Measurements from ENCODE around the gene AGGF1.
"Not testable (repeated sequence)": the region's sequence is repeated elsewhere in the genome, so short reads cannot be mapped to it uniquely, and the experiment has no call there.

Gene AGGF1

GRCh38 chr5:77087484-77088261, 57.5 kb downstream of the AGGF1 start:
- peak overlapping the region; percentile 82 for H3K27ac Mint-ChIP-seq
- peaks cover 2% of the 10 kb centered on the region for H3K36me3 Mint-ChIP-seq
- no peaks in the 10 kb centered on the region for H3K27me3 Mint-ChIP-seq
- H3K4me3 Mint-ChIP-seq: peak overlapping the region; percentile 95
- H3K4me1 Mint-ChIP-seq (ENCODE audit: low read depth): peaks cover 25% of the 10 kb centered on the region
- no peaks in the 10 kb centered on the region for H3K9me3 Mint-ChIP-seq (ENCODE audit: low read depth)

- H3K27ac Mint-ChIP-seq: no peak overlapping the region
- H3K9me3 Mint-ChIP-seq (ENCODE audit: low read depth): no peaks in the 10 kb centered on the region
- peaks cover 5% of the 10 kb centered on the region for H3K36me3 Mint-ChIP-seq
- no peak overlapping the region for H3K4me3 Mint-ChIP-seq
- H3K27me3 Mint-ChIP-seq: no peaks in the 10 kb centered on the region
- H3K4me1 Mint-ChIP-seq (ENCODE audit: low read depth): no peaks in the 10 kb centered on the region
These were observed 65.0 kb downstream of the AGGF1 start for GRCh38 chr5:77095189-77095588.

GRCh38 chr5:77101298-77101697, 71.1 kb downstream of the AGGF1 start:
- Mint-ChIP-seq H3K27ac (no peak overlapping the region), H3K4me3 (no peak overlapping the region), H3K36me3 (no peaks in the 10 kb centered on the region), H3K4me1 (ENCODE audit: low read depth) (no peaks in the 10 kb centered on the region), H3K9me3 (ENCODE audit: low read depth) (no peaks in the 10 kb centered on the region), H3K27me3 (no peaks in the 10 kb centered on the region)

- Mint-ChIP-seq H3K4me1 (ENCODE audit: low read depth) (no peaks in the 10 kb centered on the region), H3K27me3 (no peaks in the 10 kb centered on the region), H3K9me3 (ENCODE audit: low read depth) (no peaks in the 10 kb centered on the region), H3K36me3 (no peaks in the 10 kb centered on the region), H3K27ac (no peak overlapping the region), H3K4me3 (no peak overlapping the region)
These were observed 72.3 kb downstream of the AGGF1 start for GRCh38 chr5:77102549-77102948.

- Mint-ChIP-seq H3K27ac (no peak overlapping the region), H3K4me1 (ENCODE audit: low read depth) (no peaks in the 10 kb centered on the region), H3K27me3 (no peaks in the 10 kb centered on the region), H3K9me3 (ENCODE audit: low read depth) (no peaks in the 10 kb centered on the region), H3K36me3 (no peaks in the 10 kb centered on the region), H3K4me3 (no peak overlapping the region)
These were observed 73.3 kb downstream of the AGGF1 start for GRCh38 chr5:77103457-77103856.

- Mint-ChIP-seq H3K27ac (no peak overlapping the region), H3K9me3 (ENCODE audit: low read depth) (no peaks in the 10 kb centered on the region), H3K4me1 (ENCODE audit: low read depth) (no peaks in the 10 kb centered on the region), H3K36me3 (peaks cover 2% of the 10 kb centered on the region), H3K27me3 (no peaks in the 10 kb centered on the region), H3K4me3 (no peak overlapping the region)
These were observed 74.6 kb downstream of the AGGF1 start for GRCh38 chr5:77104813-77105212.

- H3K36me3 Mint-ChIP-seq; H3K4me3 Mint-ChIP-seq; H3K4me1 Mint-ChIP-seq (ENCODE audit: low read depth); H3K27ac Mint-ChIP-seq; H3K9me3 Mint-ChIP-seq (ENCODE audit: low read depth); H3K27me3 Mint-ChIP-seq: not testable (repeated sequence)
These were observed 76.8 kb downstream of the AGGF1 start for GRCh38 chr5:77107035-77107434.
